KMS-11 (cell line): ENCODE results near the gene ID1.
"Not testable (repeated sequence)": the region's sequence is repeated elsewhere in the genome, so short reads cannot be mapped to it uniquely, and the experiment has no call there.

Source experiments
- H2AFZ ChIP-seq: fragments of 200-600 bp; sonication (generic); 2 replicates; pipeline ENCODE4 v1.6.1; 2016; ENCODE audit warnings: antibody characterized with exemption, mixed run types, low read depth
- H3K27ac ChIP-seq: fragments of 200-600 bp; sonication (generic); 2 replicates; pipeline ENCODE4 v1.6.1; 2016; ENCODE audit warnings: mild to moderate bottlenecking, mixed run types
- H3K27me3 ChIP-seq: fragments of 200-600 bp; sonication (generic); 2 replicates; pipeline ENCODE4 v1.6.1; 2017; ENCODE audit warnings: mild to moderate bottlenecking, low read depth, mixed run types, moderate library complexity; ENCODE audit not compliant: insufficient read depth
- H3K36me3 ChIP-seq: fragments of 200-600 bp; sonication (generic); 2 replicates; pipeline ENCODE4 v1.6.1; 2017; ENCODE audit warnings: mild to moderate bottlenecking, mixed run types; ENCODE audit not compliant: insufficient read depth
- H3K4me1 ChIP-seq: fragments of 200-600 bp; sonication (generic); 2 replicates; pipeline ENCODE4 v1.6.1; 2016; ENCODE audit warnings: mild to moderate bottlenecking, low read depth, mixed run types; ENCODE audit not compliant: poor library complexity, severe bottlenecking
- H3K4me2 ChIP-seq: fragments of 200-600 bp; sonication (generic); 2 replicates; pipeline ENCODE4 v1.7.0; 2016; ENCODE audit warnings: mild to moderate bottlenecking, mixed run types
- H3K4me3 ChIP-seq: fragments of 200-600 bp; sonication (generic); IDR thresholded peaks from 2 replicates; pipeline ENCODE4 v1.6.1; 2017; ENCODE audit warnings: low read depth, low read length, mixed read lengths; ENCODE audit not compliant: insufficient read depth
- H3K79me2 ChIP-seq: fragments of 200-600 bp; sonication (generic); 2 replicates; pipeline ENCODE4 v1.6.1; 2016; ENCODE audit warnings: low read depth, mixed run types; ENCODE audit not compliant: insufficient read depth
- H3K9ac ChIP-seq: fragments of 200-600 bp; sonication (generic); 2 replicates; pipeline ENCODE4 v1.6.1; 2016; ENCODE audit warnings: mild to moderate bottlenecking, mixed run types
- H4K20me1 ChIP-seq: fragments of 200-600 bp; sonication (generic); 2 replicates; pipeline ENCODE4 v1.6.1; 2016; ENCODE audit warnings: mild to moderate bottlenecking, mixed run types; ENCODE audit not compliant: insufficient read depth
- TF ChIP-seq, protein P1 (sequence below): fragments of 200-600 bp; sonication (generic); conservative IDR thresholded peaks from 2 replicates; pipeline ENCODE4 v1.6.1; 2017; ENCODE audit warnings: low read depth, mild to moderate bottlenecking, antibody characterized with exemption, low read length, moderate library complexity, mixed read lengths

The ID1 gene

DNA sequence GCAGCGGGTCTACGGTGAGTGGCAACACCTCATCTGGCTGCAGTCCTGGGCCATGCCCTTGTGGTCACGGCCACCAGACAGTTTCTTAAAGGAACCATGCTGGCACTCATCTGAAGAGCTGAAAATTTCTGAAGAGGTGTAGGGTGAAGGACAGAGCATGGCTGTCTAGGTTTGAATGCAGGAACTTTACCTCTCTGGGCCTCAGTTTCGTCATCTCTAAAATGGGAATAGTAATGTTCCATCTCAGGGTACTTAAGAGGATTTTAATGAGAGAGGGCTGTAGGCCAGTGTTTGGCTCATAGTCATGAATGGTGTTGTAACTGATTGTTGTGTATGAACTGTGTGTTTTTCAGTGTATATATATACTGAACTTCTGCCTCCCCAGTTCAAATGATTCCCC is 38.4 kb downstream of the ID1 start:
- TF ChIP-seq, protein P1, sequence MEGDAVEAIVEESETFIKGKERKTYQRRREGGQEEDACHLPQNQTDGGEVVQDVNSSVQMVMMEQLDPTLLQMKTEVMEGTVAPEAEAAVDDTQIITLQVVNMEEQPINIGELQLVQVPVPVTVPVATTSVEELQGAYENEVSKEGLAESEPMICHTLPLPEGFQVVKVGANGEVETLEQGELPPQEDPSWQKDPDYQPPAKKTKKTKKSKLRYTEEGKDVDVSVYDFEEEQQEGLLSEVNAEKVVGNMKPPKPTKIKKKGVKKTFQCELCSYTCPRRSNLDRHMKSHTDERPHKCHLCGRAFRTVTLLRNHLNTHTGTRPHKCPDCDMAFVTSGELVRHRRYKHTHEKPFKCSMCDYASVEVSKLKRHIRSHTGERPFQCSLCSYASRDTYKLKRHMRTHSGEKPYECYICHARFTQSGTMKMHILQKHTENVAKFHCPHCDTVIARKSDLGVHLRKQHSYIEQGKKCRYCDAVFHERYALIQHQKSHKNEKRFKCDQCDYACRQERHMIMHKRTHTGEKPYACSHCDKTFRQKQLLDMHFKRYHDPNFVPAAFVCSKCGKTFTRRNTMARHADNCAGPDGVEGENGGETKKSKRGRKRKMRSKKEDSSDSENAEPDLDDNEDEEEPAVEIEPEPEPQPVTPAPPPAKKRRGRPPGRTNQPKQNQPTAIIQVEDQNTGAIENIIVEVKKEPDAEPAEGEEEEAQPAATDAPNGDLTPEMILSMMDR, result no peak
- Histone ChIP-seq H3K9ac (no peak overlapping the region), H3K4me3 (no peak overlapping the region), H3K36me3 (no peaks in the 10 kb centered on the region), H3K27me3 (no peaks in the 10 kb centered on the region), H2AFZ (no peak overlapping the region), H3K4me2 (no peak overlapping the region), H4K20me1 (no peaks in the 10 kb centered on the region), H3K79me2 (no peaks in the 10 kb centered on the region), H3K4me1 (peaks cover 14% of the 10 kb centered on the region), H3K27ac (no peak overlapping the region)

DNA sequence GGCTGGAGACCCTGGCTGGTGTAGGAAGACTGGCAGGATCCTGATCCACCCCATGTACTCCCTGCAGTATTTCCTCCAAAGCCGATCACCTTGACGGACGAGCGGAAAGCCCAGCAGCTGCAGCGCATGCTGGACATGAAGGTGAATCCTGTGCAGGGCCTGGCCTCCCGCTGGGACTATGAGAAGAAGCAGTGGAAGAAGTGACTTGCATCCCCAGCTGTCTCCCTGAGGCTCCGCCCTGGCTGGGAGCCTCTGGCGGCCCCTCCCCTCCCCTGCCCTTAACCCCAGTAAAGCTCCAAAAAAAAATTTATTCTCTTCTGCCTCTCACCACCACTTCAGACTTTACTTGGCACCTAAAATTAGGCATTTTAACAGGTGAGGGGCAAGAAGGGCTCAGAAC is 39.6 kb downstream of the ID1 start:
- Histone ChIP-seq H4K20me1 (no peaks in the 10 kb centered on the region), H3K4me1 (peaks cover 14% of the 10 kb centered on the region), H3K4me3 (no peak overlapping the region), H2AFZ (no peak overlapping the region), H3K27me3 (no peaks in the 10 kb centered on the region), H3K36me3 (no peaks in the 10 kb centered on the region), H3K27ac (no peak overlapping the region), H3K4me2 (no peak overlapping the region), H3K9ac (no peak overlapping the region), H3K79me2 (no peaks in the 10 kb centered on the region)
- TF ChIP-seq, protein P1, result no peak

DNA sequence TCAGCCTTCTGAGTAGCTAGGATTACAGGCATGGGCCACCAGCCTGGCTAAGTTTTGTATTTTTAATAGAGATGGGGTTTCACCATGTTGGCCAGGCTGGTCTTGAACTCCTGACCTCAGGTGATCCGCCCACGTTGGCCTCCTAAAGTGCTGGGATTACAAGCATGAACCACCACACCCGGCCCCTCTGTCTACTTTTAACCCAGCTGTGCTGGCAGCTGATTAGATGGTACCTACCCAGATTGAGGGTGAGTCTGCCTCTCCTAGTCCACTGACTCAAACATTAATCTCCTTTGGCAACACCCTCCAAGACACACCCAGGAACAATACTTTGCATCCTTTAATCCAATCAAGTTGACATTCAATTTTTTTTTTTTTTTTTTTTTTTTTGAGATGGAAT is 43.0 kb downstream of the ID1 start:
- H3K27me3 ChIP-seq, H4K20me1 ChIP-seq, H3K79me2 ChIP-seq, H3K4me3 ChIP-seq, H3K4me2 ChIP-seq, H3K4me1 ChIP-seq, H3K36me3 ChIP-seq, H3K9ac ChIP-seq, H3K27ac ChIP-seq, H2AFZ ChIP-seq: not testable (repeated sequence)

DNA sequence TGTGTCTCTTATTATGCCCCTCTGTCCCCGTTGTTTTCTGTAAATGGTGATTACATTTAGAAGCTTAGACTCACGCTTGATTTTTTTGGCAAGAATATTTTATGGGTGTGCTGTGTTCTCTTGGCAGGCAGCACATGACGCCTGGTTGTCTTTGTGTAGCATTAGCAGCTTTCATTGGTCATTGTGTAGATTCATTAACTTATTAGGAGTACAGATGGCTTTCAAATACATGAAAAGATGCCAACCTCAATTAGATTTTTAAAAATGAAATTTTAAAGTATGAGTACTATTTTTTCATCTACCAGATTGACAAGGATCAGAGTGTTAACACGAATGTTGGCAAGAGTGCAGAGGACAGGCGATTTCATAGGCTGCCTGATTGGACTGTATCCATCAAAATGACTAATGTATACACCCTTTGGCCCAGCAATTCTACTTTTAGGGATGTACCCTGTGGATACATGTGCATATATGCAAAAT is 47.9 kb downstream of the ID1 start:
- no peak overlapping the region for H2AFZ ChIP-seq
- H3K27ac ChIP-seq, result no peak overlapping the region
- H3K4me1 ChIP-seq, result no peaks in the 10 kb centered on the region
- no peaks in the 10 kb centered on the region for H4K20me1 ChIP-seq
- H3K4me2 ChIP-seq, result no peak overlapping the region
- TF ChIP-seq, protein P1, result no peak
- H3K79me2 ChIP-seq, result no peaks in the 10 kb centered on the region
- H3K27me3 ChIP-seq, result no peaks in the 10 kb centered on the region
- H3K36me3 ChIP-seq, result no peaks in the 10 kb centered on the region
- H3K4me3 ChIP-seq, result no peak overlapping the region
- H3K9ac ChIP-seq, result no peak overlapping the region

DNA sequence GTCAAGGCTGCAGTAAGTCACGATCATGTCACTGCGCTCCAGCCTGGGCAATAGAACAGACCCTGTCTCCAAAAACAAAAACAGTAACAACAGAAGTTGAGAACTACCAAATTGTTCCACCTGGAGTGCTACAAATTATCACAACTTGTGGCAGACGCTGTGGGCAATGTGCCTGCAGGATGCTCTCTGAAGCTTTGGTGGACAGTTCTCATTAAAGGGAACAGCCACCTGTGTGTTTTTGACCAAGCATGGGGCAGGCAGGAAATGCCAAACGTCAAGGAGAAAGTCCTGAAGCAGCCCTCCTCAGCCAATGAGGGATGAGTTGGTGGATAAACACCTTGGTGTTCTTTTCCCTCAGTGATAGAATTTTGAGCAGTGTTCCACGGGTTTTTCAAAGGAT is 48.5 kb downstream of the ID1 start:
- no peaks in the 10 kb centered on the region for H3K4me1 ChIP-seq
- H3K9ac ChIP-seq, result no peak overlapping the region
- no peak overlapping the region for H3K4me2 ChIP-seq
- H3K27me3 ChIP-seq, result no peaks in the 10 kb centered on the region
- no peak overlapping the region for H2AFZ ChIP-seq
- H3K36me3 ChIP-seq, result no peaks in the 10 kb centered on the region
- no peaks in the 10 kb centered on the region for H3K79me2 ChIP-seq
- no peaks in the 10 kb centered on the region for H4K20me1 ChIP-seq
- H3K27ac ChIP-seq, result no peak overlapping the region
- TF ChIP-seq, protein P1, result no peak
- no peak overlapping the region for H3K4me3 ChIP-seq
